HepG2 (cell line): Measurements from ENCODE around the gene TSHZ2.

Experiments used
- CEBPG ChIP-seq: IDR thresholded peaks from 2 replicates; pipeline ENCODE4 v1.6.1; 2016
- HOXA5 ChIP-seq: sonication (generic); formaldehyde crosslinking; IDR thresholded peaks from 2 replicates; pipeline ENCODE4 v1.4.0; 2020; ENCODE audit warnings: missing genetic modification reagents
- MEIS2 ChIP-seq: sonication (generic); formaldehyde crosslinking; IDR thresholded peaks from 2 replicates; pipeline ENCODE4 v1.9.0; 2021; ENCODE audit warnings: mild to moderate bottlenecking, missing genetic modification reagents
- POLR2A ChIP-seq, 2 experiments: IDR thresholded peaks; 2 replicates each; pipeline ENCODE4 v1.6.1; 2011; ENCODE audit warnings: low read depth in 2 of 2, low read length in 2 of 2, mild to moderate bottlenecking in 1 of 2, moderate library complexity in 1 of 2; ENCODE audit not compliant: insufficient read depth in 1 of 2
- SMARCE1 ChIP-seq: fragments of 450-650 bp; IDR thresholded peaks from 2 replicates; pipeline ENCODE4 v1.6.1; 2017; ENCODE audit warnings: borderline replicate concordance
- ZNF644 ChIP-seq: IDR thresholded peaks from 2 replicates; pipeline ENCODE4 v1.6.1; 2016; ENCODE audit warnings: low read depth
- ZNF747 ChIP-seq: sonication (generic); formaldehyde crosslinking; IDR thresholded peaks from 2 replicates; pipeline ENCODE4 v1.8.1; 2023; ENCODE audit warnings: missing genetic modification reagents, mild to moderate bottlenecking, borderline replicate concordance
- TF ChIP-seq, protein P1 (sequence below): sonication (generic); formaldehyde crosslinking; IDR thresholded peaks from 2 replicates; pipeline ENCODE4 v1.5.0; 2020; ENCODE audit warnings: mild to moderate bottlenecking, missing genetic modification reagents
- TF ChIP-seq, protein P2 (sequence below): sonication (generic); formaldehyde crosslinking; IDR thresholded peaks from 2 replicates; pipeline ENCODE4 v1.5.0; 2020; ENCODE audit warnings: mild to moderate bottlenecking, missing genetic modification reagents, moderate library complexity
- TF ChIP-seq, protein P3 (sequence below): IDR thresholded peaks from 2 replicates; pipeline ENCODE4 v1.6.1; 2016

DNA sequence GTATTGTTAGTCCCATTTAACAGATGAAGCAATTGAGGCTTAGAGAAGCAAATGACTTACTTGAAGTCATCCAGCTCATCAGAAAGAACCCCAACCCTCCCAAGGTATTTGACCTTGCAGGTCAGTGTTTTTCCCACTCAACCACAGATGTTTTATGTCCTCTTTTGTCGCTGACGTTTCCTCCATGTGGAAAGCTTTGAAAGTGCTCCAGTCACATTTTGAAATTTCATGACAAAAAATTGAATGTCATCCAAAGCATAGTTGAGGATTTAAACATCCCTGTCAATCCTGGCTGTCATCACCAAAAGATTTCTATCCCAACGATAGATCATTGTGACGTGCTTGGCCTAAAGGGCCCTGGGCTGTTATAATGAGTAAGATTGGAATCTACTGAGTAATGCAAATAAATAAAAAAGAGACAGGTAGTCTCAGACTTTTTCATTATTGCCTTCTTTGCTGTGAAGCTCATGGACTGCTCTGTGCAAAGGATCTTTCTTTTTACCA, 102.7 kb downstream of the TSHZ2 start:
- TF ChIP-seq, protein P1, sequence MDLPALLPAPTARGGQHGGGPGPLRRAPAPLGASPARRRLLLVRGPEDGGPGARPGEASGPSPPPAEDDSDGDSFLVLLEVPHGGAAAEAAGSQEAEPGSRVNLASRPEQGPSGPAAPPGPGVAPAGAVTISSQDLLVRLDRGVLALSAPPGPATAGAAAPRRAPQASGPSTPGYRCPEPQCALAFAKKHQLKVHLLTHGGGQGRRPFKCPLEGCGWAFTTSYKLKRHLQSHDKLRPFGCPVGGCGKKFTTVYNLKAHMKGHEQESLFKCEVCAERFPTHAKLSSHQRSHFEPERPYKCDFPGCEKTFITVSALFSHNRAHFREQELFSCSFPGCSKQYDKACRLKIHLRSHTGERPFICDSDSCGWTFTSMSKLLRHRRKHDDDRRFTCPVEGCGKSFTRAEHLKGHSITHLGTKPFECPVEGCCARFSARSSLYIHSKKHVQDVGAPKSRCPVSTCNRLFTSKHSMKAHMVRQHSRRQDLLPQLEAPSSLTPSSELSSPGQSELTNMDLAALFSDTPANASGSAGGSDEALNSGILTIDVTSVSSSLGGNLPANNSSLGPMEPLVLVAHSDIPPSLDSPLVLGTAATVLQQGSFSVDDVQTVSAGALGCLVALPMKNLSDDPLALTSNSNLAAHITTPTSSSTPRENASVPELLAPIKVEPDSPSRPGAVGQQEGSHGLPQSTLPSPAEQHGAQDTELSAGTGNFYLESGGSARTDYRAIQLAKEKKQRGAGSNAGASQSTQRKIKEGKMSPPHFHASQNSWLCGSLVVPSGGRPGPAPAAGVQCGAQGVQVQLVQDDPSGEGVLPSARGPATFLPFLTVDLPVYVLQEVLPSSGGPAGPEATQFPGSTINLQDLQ (CRISPR knock-in tag), result no peak
- no peak for TF ChIP-seq ZNF644
- no peak for TF ChIP-seq SMARCE1
- TF ChIP-seq POLR2A (IDR thresholded peaks at IDR 0.05; ENCODE audit: insufficient read depth in 1 of 2, low read depth in 2 of 2, low read length in 2 of 2), result no peak
- TF ChIP-seq HOXA5, result no peak
- TF ChIP-seq, protein P2, sequence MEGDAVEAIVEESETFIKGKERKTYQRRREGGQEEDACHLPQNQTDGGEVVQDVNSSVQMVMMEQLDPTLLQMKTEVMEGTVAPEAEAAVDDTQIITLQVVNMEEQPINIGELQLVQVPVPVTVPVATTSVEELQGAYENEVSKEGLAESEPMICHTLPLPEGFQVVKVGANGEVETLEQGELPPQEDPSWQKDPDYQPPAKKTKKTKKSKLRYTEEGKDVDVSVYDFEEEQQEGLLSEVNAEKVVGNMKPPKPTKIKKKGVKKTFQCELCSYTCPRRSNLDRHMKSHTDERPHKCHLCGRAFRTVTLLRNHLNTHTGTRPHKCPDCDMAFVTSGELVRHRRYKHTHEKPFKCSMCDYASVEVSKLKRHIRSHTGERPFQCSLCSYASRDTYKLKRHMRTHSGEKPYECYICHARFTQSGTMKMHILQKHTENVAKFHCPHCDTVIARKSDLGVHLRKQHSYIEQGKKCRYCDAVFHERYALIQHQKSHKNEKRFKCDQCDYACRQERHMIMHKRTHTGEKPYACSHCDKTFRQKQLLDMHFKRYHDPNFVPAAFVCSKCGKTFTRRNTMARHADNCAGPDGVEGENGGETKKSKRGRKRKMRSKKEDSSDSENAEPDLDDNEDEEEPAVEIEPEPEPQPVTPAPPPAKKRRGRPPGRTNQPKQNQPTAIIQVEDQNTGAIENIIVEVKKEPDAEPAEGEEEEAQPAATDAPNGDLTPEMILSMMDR (CRISPR knock-in tag), result no peak
- TF ChIP-seq, protein P3, sequence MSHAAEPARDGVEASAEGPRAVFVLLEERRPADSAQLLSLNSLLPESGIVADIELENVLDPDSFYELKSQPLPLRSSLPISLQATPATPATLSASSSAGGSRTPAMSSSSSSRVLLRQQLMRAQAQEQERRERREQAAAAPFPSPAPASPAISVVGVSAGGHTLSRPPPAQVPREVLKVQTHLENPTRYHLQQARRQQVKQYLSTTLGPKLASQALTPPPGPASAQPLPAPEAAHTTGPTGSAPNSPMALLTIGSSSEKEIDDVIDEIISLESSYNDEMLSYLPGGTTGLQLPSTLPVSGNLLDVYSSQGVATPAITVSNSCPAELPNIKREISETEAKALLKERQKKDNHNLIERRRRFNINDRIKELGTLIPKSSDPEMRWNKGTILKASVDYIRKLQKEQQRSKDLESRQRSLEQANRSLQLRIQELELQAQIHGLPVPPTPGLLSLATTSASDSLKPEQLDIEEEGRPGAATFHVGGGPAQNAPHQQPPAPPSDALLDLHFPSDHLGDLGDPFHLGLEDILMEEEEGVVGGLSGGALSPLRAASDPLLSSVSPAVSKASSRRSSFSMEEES, result no peak
- TF ChIP-seq ZNF747 (CRISPR knock-in tag), result no peak
- no peak for TF ChIP-seq MEIS2
- TF ChIP-seq CEBPG (CRISPR knock-in tag), result no peak
